ENCODE results near the gene CHRNA3.
A peak's percentile ranks its signal among the peaks of the same experiment; 100 is the strongest.

The CHRNA3 gene

DNA sequence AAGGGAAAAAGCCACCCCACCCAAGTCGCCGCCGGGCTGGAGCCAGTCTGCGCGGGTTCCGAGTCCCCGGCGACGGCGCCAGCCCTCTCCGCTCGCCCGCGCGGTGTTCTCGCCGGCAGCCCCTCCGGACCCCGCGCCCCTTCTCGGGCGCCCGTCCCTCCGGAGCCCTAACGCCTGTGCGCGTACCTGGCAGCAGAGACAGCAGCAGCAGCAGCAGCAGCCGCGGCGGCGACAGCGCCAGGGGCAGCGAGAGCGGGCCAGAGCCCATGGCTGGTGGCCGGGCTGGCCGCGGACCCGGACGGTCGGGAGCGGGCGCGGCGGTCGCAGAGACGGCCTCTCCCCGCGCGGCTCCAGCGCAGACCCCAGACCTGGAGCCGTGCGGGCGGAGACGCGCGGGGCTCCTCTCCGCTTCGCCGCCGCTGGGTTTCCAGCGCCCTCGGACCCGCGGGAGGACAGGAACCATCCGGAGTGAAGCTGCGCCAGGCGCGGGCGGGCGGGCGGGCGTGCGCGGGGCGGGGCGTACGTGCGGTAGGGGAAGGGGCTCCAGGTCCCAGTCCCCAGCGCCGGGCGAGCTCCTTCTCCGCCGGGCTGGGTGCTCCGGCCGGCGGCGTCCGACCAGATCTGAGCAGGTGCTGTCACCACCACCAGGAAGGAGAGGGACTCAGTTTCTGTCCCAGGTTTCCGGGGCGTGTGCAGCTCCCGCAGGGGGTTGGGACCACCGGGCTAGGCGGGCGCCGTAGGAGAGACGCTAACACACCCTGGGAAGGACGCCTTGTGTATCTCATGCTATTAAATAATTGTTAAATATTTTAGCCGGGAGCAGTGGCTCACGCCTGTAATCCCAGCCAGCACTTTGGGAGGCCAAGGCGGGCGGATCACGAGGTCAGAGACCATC lies at the start of gene CHRNA3:
Gene CHRNA3 (minus strand): TSS at position 470 of the 895 bp plus-strand sequence. CDS start 202 bp downstream, at position 268.
- DNase-seq (ENCODE audit: low spot score), result peak; percentile 78

DNA sequence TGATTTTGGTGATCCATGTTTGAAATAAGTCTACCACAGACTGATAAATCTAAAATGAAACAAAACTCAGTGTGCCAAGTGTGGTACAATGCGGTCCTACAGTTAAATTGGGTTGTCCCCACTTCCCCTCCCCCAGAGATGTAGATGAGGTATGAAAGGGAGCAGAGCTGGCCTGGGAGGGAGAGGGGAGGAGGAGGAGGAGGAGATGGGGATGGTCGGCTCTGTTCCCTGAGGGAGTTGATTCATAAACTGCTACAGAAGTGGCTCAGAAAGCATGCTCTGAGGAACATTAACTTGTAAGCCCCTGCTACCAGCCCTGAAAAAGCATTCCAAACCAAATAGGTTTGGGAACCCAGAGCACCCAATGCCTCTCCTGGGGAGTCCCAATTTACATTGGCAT lies 48.2 kb upstream of the CHRNA3 start:
- DNase-seq (ENCODE audit: low spot score), result no peak

DNA sequence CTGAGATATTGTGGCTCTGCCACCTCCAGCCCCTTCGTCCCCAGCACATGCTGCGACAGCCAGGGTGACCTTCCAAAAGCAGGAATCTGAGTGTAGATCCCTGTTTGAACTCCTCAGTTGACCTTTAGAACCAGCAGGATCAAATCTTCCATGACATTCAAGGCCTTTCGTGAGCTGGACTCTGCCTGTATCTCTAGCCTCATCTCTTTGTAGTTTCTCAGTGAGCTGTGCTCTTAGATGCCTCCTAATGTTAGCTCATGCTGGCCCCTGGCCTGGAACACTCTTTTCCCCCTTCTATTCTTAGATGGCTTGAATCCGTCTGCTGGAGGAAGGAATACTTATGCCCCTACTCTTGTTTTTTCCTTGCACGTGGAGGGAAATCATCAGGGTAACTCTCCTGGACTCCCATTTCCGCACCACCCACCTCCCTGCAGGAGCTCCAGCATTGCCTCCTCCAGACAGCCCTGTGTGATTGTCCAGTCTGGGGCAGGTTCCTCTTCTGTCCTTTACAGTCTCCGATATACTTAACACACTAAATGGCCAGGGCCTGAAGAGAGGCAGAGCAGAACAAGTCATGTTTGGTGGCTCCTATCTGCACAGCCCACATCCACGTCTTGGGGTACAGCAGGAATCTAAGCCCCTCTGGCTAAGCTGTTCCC lies 46.9 kb upstream of the CHRNA3 start:
- DNase-seq (ENCODE audit: low spot score), result no peak

DNA sequence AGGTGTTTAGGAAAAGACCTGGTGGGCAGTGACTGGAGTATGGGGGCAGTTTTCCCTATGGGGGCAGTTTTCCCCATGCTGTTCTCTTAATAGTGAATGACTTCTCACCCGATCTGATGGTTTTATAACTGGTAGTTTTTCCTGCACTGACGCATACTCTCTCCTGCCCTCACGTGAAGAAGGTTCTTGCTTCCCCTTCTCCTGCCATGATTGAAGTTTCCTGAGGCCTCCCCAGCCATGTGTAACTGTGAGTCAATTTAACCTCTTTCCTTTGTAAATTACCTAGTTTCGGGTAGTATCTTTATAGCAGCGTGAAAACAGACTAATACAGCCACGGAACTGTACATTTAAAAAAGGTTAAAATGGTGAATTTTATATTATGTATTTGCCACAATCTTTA lies 45.2 kb upstream of the CHRNA3 start:
- DNase-seq (ENCODE audit: low spot score), result no peak

DNA sequence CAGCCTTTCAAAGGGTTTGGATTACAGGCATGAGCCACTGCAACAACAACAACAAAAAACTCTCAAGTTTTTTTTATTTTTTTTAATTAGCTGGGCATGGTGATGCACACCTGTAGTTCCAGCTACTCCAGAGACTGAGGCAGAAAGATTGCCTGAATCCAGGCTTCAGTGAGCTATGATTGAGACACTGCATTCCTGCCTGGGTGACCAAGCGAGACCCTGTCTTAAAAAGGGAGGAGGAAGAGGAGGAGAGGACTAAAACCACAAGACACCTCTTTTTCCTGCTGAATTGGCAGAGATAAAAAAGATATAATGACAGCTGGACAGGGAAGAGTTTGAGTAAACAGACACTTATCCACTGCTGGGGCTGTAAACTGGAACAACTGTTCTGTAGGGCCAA lies 42.9 kb upstream of the CHRNA3 start:
- no peak for DNase-seq (ENCODE audit: low spot score)

DNA sequence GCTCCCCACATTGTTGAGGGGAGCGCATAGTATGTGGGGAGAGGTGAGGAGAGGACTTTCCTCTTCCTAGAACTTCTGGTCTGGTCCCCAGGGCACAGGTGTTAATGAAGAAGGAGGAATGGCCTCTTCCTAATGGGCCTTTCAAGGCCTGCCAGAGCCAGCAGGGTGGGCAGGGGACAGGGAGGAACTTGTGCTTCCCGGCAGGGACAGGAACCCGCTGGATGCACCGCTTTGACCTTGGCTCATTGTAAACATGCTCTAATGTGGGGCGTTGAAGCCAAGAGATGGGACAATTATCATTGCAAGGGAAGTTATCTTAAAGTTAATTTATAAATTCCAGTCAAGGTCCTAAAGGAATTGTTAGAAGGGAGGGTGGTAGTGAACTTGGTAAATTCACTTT lies 41.2 kb upstream of the CHRNA3 start:
- no peak for DNase-seq (ENCODE audit: low spot score)

DNA sequence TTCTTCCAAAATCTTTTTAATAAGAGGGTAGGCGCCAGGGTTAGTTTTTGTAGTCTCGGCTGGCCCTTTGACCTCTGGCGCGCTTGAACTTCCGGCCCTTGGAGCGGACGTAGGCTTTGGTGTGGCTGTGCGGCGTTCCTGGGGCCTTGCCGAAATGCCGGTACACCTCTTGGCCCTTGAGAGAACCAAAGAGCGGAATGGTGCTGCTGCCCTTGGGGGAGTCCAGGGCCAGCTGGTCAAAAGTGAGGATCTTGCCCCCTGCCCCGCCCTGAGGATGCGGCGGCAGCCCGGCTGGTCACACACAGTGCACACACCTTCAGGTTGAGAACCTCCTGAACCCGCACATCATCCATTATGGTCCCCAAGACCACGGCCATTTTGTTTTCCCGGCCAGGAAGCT lies 40.2 kb upstream of the CHRNA3 start:
- no peak for DNase-seq (ENCODE audit: low spot score)

DNA sequence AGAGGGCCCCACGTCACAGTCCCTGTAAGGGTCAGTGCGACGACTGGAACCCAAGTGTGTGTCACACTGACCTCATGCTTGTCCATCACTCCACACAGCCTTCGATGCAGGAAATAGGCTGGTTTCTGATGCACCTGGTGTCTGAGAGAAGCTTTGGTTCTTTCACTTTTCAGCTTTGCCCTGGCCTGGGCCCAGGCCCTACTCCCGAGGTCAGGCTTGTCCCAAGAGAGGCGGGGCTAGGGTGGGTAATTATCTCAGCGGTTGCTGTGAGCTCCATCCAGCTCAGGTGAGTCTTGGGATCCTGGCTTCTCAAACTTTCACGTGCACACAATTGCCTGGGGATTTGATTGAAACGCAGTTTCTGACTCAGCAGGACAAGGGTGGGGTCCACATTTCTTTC lies 39.8 kb upstream of the CHRNA3 start:
- DNase-seq (ENCODE audit: low spot score), result no peak

DNA sequence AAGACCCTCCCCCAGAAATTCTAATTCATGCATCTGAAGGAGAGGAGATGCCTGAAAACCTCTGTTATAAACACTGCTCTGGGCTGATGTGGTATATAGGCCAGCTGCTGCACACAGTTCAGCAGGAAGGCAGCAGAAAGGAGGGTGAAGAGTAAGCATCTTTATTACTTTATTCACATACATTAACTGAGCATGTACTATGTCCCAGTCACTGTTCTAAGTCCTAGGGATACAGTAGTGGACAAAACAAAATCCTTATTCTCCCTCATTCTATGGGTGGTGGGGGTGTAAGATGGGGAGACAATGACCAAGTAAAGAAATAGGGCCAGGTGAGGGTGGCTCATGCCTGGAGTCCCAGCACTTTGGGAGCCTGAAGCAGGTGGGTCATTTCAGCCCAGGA lies 38.0 kb upstream of the CHRNA3 start:
- no peak for DNase-seq (ENCODE audit: low spot score)

DNA sequence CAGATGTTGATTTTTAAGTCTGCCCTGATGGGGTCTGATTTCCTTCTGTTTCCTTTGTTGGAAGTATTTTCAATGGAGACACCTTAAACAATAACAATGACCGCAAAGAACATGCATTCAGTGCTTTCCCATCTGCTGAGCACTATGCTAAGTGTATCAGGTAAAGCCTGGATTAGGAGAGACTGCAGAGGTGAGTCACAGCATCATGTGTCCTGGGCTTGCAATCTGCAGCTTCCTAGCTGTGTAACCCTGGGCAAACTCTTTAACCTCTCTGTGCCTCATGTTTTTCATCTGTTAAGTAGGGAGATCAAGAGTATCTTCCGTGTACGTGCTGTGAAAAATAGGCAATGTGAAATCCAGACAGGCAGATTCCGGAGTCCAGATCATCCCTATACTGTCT lies 33.5 kb upstream of the CHRNA3 start:
- DNase-seq (ENCODE audit: low spot score), result no peak

DNA sequence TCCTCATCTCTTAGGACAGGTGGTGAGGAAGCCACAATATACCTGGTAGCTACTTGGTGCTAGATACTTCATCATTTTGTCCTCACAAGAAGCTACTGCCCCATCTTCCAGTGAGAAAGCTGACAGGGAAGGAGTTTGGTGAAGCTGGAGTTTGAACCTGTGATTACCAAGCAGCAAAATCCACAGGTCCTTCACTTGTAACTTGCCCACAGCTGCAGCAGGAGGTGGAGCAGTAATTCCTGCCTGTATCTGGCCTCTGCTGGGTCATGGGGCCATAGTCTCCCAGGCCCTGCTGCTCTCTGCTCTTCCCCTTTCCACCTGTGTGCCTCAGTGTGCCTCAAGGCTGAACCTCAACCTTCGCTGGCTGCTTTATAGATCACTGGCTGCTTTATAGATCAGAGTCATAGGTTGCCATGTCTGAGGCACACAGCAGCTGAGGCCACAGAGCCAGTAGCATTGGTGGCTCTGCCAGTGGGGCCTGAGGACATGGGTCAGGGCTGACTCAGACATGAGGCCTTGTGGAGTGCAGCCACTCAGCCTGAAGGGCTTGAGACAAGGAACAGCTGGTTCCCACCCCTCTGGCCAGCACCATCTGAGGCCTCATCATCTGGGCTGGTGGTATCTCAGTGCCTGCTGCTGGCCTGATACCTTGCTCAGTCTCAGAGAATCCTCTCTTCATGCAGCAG lies 31.3 kb upstream of the CHRNA3 start:
- no peak for DNase-seq (ENCODE audit: low spot score)

DNA sequence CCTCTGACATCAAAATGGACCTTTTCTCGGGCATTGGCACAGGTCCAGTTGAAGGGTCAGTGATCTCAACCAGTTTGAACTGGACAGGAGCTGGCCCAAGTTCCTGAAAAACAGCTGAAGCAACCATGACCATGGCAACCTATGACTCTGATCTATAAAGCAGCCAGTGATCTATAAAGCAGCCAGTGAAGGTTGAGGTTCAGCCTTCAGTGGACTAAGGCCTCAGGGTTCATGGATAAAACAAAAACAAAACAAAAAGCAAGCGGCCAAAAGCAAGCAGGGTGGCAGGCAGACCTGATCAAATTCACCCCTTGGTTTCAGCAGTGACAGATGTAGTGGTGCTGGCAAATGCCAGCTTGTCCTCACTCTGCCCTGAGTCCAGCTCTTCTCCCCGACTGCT lies 30.2 kb upstream of the CHRNA3 start:
- no peak for DNase-seq (ENCODE audit: low spot score)

DNA sequence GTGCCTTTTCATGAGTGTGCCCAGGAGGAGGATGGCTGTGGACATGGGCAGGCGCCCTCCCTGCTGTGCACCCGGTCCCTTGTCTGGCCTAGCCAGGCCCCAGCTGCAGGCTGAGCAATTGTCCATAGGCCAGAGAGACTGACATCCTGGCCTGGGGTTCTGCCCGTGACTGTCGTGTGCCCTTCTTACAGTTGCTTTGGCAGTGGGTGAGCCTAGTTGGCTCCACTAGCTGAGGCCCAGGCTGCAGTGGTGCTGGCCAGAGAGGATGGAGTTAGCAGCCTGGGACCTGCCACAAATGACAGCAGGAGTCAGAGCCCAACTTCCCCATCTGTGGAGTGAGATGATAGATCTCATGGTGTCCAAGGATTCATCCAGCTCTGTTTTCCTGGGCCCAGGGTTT lies 29.2 kb upstream of the CHRNA3 start:
- no peak for DNase-seq (ENCODE audit: low spot score)

DNA sequence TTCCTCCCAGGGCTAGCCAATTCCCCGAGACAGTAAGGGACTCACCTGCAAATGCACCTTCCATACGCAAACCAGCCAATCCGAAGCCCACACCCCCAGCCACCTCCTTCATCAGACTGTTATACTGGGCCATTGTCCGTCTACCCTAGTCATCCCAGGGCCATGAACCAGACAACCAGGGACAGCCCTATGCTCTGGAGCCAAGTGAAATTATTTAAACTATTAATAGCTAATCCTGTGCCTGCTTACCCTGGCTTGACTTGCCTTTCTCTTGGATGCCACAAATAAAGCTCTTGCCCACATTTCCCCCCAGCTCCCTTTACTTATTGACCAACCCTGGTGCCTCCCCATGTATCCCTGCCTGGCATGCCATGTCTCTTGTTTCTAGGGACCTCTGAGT lies 24.2 kb upstream of the CHRNA3 start:
- DNase-seq (ENCODE audit: low spot score), result no peak

DNA sequence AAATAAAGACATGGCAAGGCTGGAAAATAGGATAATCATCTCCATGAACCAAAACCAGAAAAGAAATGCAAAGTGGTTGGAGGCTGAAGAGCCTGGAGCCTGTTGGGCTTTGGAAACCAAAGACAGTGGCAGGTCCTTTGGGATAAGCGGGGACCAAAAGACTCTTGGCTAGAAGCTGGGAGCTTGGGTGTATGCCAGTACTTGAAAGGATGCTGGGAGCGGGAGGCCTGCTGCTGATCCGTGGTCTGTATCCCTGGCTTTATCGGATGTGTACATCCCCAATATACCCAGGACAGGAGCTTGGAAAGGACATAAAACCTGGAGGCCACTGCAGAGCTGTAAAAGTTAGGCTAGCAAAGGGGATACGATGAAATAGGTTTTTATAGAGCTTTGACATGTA lies 21.5 kb upstream of the CHRNA3 start:
- DNase-seq (ENCODE audit: low spot score), result no peak

DNA sequence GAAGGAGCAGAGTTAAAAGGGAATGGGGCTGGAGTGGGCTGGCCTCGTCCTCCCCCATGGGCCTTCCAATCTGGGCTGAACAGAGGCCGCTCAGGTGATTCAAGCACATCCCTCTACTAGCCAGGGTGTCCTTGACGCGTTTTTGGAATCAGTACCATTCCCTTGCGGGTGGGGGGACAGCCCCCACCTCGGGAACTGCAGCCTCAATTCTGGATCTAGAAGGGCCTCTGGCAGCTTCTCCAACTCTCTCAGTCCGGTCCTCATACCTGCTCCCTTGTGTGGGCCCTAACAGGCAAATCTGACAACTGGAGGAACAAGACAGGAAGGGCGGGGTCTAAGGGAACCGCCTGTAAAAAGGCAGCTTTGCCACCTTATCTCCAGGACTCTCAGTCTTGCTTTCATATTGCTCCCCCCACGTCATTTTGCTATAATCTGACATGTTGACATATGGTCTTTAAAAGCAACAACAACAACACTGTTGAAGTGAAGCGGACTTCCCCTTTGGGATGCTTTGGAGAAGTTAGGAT lies 21.0 kb upstream of the CHRNA3 start:
- no peak for DNase-seq (ENCODE audit: low spot score)

DNA sequence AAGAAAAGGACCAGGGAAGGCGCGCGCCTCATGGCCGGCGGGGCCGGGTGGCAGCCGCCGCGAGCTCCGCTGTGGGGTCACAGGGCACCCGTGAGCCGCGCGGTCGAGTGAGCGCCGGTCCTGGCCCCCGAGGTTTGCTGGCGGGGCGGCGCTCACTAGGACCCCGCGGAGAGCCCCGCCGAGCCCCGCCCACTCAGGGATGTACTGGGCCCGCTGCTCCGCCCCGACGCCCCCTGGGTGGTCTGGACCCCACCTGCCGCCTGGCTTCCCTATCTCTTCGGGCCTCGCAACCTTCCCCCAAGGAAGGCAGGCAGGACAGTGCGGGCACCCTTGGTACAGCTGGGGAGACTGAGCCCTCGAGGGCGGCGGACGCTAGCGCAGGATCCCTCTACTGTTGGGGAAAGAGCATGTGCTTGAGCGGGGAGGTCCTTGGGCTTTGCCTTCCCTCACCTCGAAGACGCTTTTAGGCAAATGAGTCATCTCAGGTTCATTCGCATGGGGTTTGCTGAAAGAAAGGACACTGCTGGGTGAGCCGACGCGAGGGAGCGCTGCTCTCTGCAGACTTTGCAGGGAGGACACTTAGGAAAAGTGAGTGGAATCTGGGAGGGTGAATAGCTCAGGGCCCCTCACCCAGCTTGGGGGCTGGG lies 20.4 kb upstream of the CHRNA3 start, which contains the start of gene CHRNB4:
Gene CHRNB4 (minus strand): TSS at position 109 of the 647 bp plus-strand sequence. CDS start 77 bp downstream, at position 32.
- peak; percentile 94 for DNase-seq (ENCODE audit: low spot score)

DNA sequence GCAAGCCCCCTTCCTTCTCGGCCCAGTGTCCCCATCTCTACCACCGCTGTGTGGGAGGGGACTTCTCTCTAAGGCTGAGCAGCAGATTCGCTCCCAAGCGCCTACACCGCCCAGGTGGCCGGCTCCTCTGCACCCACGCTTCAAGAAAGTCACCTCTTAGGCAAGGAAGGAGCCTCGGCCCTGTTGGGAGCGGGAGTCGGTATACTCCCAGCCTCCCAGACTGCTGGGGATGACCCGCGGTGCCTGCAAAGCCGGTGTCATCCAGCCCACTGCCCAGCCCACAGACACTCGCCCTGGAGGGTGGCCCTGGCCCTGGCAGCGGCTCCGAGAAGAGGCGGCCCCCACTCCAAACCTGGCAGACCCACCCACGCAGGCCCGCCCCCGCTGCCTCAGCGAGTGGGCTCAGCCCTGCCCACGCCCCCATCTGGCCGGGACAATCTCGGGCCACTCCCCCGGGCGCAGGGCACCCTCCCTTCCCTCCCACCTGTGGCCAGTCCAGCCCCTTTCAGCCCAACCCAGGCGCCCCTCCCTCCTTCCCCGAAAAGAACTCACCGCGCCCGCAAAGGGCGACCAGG lies 19.8 kb upstream of the CHRNA3 start:
- DNase-seq (ENCODE audit: low spot score), result peak; percentile 79

DNA sequence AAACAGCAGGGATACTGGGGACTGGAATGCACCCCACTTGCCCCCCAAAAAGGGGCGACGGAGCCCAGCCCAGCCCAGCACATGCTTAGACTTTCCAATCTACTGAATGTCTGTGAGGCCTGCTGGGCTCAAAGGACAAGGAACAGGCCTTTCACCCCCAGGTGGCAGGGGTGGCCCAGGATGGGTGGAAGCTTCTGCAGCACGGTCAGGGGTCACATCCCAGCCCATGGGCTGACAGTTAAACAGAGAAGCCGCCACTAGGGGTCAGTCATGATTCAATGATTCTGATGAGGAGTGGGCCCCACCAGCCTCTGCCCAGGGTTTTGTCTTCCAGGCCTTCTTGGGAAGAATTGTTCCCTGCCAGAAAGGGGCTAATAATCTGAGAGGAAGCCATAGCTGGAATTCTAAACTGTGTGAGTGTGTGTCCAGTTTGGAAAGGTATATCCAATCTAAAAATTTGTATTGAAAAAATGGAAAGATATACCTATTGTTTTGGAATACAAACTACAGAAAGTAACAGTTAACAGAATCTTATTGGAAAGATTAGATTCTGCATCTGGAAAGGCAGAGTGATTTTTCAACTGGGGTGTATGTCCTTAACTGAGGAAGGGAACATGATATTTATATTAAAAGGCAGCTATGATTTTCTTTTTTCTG lies 18.0 kb upstream of the CHRNA3 start:
- peak; percentile 90 for DNase-seq (ENCODE audit: low spot score)

DNA sequence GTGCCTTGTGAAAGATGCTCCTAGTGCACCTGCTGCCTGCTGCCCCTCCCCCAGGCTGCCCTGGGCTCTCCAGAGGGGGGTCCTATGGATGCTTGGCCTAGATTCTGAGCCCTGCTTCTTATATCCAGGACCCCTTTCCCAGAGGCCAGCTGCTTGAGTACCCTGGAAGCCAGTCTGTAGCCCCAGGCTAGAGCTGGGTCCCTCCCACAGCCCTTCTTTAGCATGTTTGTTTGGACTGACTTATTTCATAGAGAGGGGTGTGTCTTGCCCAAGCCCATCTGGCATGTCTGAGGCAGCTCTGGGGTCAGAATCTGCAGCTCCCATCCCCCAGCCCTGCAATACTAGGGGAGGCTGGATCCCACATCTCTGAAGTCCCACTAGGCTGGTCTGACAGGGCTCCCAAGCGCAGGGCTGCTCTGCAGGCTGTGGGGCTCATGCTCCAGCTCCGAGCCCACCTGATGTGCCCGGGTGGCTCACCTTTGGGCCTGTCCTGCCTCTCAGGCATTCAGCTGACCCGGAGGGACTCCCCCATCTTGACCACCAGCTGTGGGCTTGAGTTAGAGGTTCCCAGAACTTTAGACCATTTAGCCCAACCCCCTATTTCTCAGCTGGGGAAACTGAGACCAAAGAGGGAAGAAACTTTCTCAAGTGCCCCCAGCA lies 17.1 kb upstream of the CHRNA3 start:
- DNase-seq (ENCODE audit: low spot score), result no peak

Measured in iPS-NIHi11 (cell line).